MM.1S (cell line): ENCODE data around the gene TTLL6.

Experiments
- DNase-seq: peaks from one replicate; pipeline ENCODE4 v3.0.0-alpha.2; 2015
- H2AFZ ChIP-seq: fragments of 300-600 bp; sonication (generic); 2 replicates; pipeline ENCODE4 v1.6.0; 2016; ENCODE audit warnings: antibody characterized with exemption, low read length
- H3F3A ChIP-seq: fragments of 300-600 bp; sonication (generic); 2 replicates; pipeline ENCODE4 v1.6.1; 2016; ENCODE audit warnings: mild to moderate bottlenecking, antibody characterized with exemption, low read length, moderate library complexity, mixed read lengths; ENCODE audit not compliant: insufficient read depth
- H3K27ac ChIP-seq: fragments of 300-600 bp; sonication (generic); 2 replicates; pipeline ENCODE4 v1.5.1; 2016; ENCODE audit warnings: mild to moderate bottlenecking, low read length
- H3K27me3 ChIP-seq: fragments of 300-600 bp; sonication (generic); replicated peaks from 2 replicates; pipeline ENCODE4 v1.6.0; 2016; ENCODE audit warnings: low read length; ENCODE audit not compliant: insufficient read depth
- H3K36me3 ChIP-seq: fragments of 300-600 bp; sonication (generic); replicated peaks from 2 replicates; pipeline ENCODE4 v1.6.1; 2016; ENCODE audit warnings: mild to moderate bottlenecking, low read length, mixed read lengths; ENCODE audit not compliant: insufficient read depth
- H3K4me1 ChIP-seq: fragments of 300-600 bp; sonication (generic); 2 replicates; pipeline ENCODE4 v1.6.1; 2016; ENCODE audit warnings: low read length, mixed read lengths
- H3K4me2 ChIP-seq: fragments of 300-600 bp; sonication (generic); 2 replicates; pipeline ENCODE4 v1.6.0; 2016; ENCODE audit warnings: low read depth, low read length
- H3K4me3 ChIP-seq: fragments of 300-600 bp; sonication (generic); 2 replicates; pipeline ENCODE4 v1.5.1; 2016; ENCODE audit warnings: low read length, mixed read lengths
- H3K79me2 ChIP-seq: fragments of 300-600 bp; sonication (generic); 2 replicates; pipeline ENCODE4 v1.6.1; 2016; ENCODE audit warnings: mixed run types, low read length, mixed read lengths
- H3K9ac ChIP-seq: fragments of 300-600 bp; sonication (generic); 2 replicates; pipeline ENCODE4 v1.6.1; 2016; ENCODE audit warnings: low read length, mixed read lengths
- H3K9me2 ChIP-seq: fragments of 300-600 bp; sonication (generic); replicated peaks from 2 replicates; pipeline ENCODE4 v1.6.1; 2016; ENCODE audit warnings: mild to moderate bottlenecking, low read length, mixed read lengths; ENCODE audit not compliant: insufficient read depth
- H3K9me3 ChIP-seq: fragments of 300-600 bp; sonication (generic); replicated peaks from 2 replicates; pipeline ENCODE4 v1.6.1; 2016; ENCODE audit warnings: mild to moderate bottlenecking, low read length, mixed read lengths; ENCODE audit not compliant: insufficient read depth
- H4K20me1 ChIP-seq: fragments of 300-600 bp; sonication (generic); 2 replicates; pipeline ENCODE4 v1.6.1; 2016; ENCODE audit warnings: mild to moderate bottlenecking, low read length, moderate library complexity, mixed read lengths; ENCODE audit not compliant: insufficient read depth
- CTCF ChIP-seq: fragments of 300-600 bp; sonication (generic); IDR thresholded peaks from 2 replicates; pipeline ENCODE4 v1.5.1; 2016; ENCODE audit warnings: antibody characterized with exemption, low read length, mixed read lengths
- EZH2 ChIP-seq: fragments of 300-600 bp; sonication (generic); optimal IDR thresholded peaks from 2 replicates; pipeline ENCODE3; 2017; ENCODE audit warnings: low read depth, mild to moderate bottlenecking, antibody characterized with exemption, low read length, mixed read lengths
- EZH2phosphoT487 ChIP-seq: fragments of 300-600 bp; sonication (generic); IDR thresholded peaks from 2 replicates; pipeline ENCODE4 v1.6.1; 2018; ENCODE audit warnings: antibody characterized with exemption, low read length

TTLL6 gene

GRCh38 chr17:48795444-48796162, 21.4 kb downstream of the TTLL6 start:
- H2AFZ ChIP-seq, result no peak overlapping the region

DNA sequence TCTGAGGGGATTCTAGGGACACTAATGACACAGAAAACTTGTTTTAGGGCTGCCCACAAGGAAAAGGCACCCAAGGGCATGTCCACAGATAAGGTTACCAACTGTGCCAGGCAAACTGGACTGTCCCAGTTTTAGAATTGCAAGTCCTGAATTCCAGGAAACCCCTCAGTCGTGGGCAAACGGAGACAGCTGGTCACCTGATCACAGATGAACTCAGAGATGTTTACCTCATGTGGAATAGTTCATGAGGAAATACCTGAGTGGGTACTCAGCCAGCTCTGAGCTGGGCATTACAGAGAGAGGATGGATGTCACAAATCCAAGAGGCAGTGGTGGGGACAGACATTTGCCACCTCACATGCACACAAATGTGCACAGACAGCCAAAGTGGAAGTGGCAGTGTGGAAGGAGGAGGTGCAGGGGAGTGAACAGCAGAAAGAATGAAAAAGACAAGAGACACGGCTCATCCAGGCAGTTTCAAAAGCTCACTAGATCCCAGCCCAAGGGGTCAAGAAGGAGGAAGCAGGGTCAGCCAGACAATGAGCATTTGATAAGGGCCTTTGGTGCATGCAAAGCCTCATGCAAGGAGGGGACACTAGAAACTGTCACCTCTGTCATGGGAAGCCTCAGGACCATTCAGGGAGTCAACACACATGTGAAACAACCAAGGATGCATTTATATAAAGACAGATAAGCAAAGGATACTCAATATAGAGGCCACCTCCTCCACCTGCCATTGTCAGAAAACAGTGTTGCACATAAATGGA, 24.8 kb downstream of the TTLL6 start:
- DNase-seq, result no peak
- Histone ChIP-seq H2AFZ (peak overlapping the region; percentile 12; the same call in 1 of the 2 replicates), H3F3A (no peaks in the 10 kb centered on the region), H3K9me2 (no peaks in the 10 kb centered on the region), H3K9ac (no peak overlapping the region), H3K36me3 (no peaks in the 10 kb centered on the region), H3K4me1 (peaks cover 6% of the 10 kb centered on the region; the same call in 1 of the 2 replicates), H3K27me3 (peaks cover under 1% of the 10 kb centered on the region; the same call in 1 of the 2 replicates), H4K20me1 (no peaks in the 10 kb centered on the region), H3K27ac (no peak overlapping the region), H3K9me3 (no peaks in the 10 kb centered on the region), H3K4me2 (peak overlapping the region; percentile 51; the same call in 1 of the 2 replicates), H3K79me2 (no peaks in the 10 kb centered on the region), H3K4me3 (no peak overlapping the region)
- TF ChIP-seq CTCF (no peak), EZH2 (no peak), EZH2phosphoT487 (no peak)

More at GRCh38 chr17:48795444-48796162, 21.4 kb downstream of the TTLL6 start:
- H3K4me2 ChIP-seq, result no peak overlapping the region
- H3K79me2 ChIP-seq, result no peaks in the 10 kb centered on the region
- H3K9me2 ChIP-seq, result no peaks in the 10 kb centered on the region
- no peaks in the 10 kb centered on the region for H3K9me3 ChIP-seq
- no peaks in the 10 kb centered on the region for H4K20me1 ChIP-seq
- TF ChIP-seq EZH2, result no peak
- no peak for TF ChIP-seq EZH2phosphoT487
- no peak for TF ChIP-seq CTCF
- H3K4me1 ChIP-seq, result peaks cover 6% of the 10 kb centered on the region; the same call in 1 of the 2 replicates
- H3K9ac ChIP-seq, result no peak overlapping the region
- no peak for DNase-seq
- no peaks in the 10 kb centered on the region for H3F3A ChIP-seq
- H3K36me3 ChIP-seq, result no peaks in the 10 kb centered on the region
- H3K27ac ChIP-seq, result no peak overlapping the region
- H3K4me3 ChIP-seq, result no peak overlapping the region
- 0 out of 2 replicates have a peak, but pooled peaks cover 2% of the 10 kb centered on the region for H3K27me3 ChIP-seq

DNA sequence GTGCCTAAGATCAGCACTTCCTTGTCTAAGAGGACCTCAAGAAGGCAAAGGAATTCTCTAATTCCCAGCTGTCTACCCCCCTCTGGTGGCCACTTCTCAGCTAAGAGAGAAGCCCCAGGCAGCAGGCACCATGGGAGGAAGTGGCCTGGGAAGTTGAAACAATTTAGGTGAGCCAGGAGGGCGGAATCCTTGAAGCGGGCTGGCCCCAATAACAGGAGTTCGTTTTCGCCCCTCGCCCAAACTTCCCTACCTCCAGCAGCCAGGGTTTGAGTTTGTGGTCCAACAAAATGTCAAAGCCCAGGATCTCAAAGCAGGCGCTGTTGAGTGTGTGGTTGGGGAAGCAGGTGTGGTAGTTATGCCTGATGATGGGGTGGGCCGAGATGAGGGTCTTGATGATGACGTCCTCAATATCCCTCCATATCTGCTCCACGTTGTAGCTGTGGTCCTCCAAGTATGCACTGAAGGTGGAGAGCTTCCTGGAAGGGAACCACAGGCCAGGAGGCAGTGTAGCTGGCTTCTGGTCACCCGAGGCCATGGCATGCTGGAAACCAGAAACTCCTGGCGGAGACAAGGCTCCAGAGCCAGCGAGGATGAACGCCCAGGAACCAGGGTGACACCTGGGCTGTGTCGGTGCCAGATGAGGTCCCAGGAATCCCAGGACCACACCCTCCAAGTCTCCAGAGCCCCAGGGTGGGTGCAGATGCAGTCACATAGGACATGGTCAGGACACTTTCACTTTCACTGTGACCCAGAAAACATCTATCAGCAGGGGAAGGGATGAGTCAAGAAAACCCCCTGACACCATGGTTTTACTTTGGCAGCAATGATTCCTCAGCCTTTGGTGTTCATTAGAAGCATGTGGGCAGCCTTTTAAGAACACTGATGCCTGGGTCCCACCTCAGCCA, 25.6 kb downstream of the TTLL6 start:
- TF ChIP-seq EZH2phosphoT487 (no peak), CTCF (peak; percentile 74)
- Histone ChIP-seq H3K79me2 (no peaks in the 10 kb centered on the region), H3K36me3 (no peaks in the 10 kb centered on the region), H3K4me1 (peaks cover 6% of the 10 kb centered on the region; the same call in 1 of the 2 replicates), H3K9me2 (no peaks in the 10 kb centered on the region), H2AFZ (peak overlapping the region; percentile 12), H4K20me1 (no peaks in the 10 kb centered on the region), H3K27me3 (peaks cover 3% of the 10 kb centered on the region; the same call in 1 of the 2 replicates), H3K4me2 (peak overlapping the region; percentile 51), H3K4me3 (no peak overlapping the region), H3K9ac (no peak overlapping the region), H3K27ac (no peak overlapping the region), H3K9me3 (no peaks in the 10 kb centered on the region), H3F3A (no peaks in the 10 kb centered on the region)
- peak; percentile 34 for DNase-seq
